ENCODE results near the gene MRGPRG.

MRGPRG gene

DNA sequence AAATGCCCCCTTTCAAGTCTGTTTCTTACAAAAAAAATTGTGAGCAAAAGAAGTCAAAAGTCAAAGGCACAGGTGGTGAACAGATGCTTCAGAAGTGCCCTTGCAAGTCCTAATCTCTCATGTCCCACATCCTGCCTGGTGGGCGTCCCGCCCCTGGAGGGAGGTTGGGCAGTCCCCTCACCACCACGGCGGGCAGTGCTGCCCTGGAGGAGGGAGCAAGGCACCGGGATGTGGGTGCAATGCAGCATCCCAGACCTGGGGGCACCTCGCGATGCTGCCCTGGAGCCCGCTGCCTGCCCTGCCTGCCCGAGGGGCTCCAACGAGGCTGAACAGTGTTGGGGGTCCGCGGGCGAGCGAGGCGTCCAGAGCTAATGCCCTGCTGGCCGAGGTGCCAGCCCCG is 15.9 kb downstream of the MRGPRG start:
- TF ChIP-seq, protein P1, sequence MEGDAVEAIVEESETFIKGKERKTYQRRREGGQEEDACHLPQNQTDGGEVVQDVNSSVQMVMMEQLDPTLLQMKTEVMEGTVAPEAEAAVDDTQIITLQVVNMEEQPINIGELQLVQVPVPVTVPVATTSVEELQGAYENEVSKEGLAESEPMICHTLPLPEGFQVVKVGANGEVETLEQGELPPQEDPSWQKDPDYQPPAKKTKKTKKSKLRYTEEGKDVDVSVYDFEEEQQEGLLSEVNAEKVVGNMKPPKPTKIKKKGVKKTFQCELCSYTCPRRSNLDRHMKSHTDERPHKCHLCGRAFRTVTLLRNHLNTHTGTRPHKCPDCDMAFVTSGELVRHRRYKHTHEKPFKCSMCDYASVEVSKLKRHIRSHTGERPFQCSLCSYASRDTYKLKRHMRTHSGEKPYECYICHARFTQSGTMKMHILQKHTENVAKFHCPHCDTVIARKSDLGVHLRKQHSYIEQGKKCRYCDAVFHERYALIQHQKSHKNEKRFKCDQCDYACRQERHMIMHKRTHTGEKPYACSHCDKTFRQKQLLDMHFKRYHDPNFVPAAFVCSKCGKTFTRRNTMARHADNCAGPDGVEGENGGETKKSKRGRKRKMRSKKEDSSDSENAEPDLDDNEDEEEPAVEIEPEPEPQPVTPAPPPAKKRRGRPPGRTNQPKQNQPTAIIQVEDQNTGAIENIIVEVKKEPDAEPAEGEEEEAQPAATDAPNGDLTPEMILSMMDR (IDR thresholded peaks at IDR 0.05; ENCODE audit: borderline replicate concordance, extremely low read depth, low read length, poor library complexity, severe bottlenecking), result no peak
- no peak for TF ChIP-seq EZH2 (IDR thresholded peaks at IDR 0.05; ENCODE audit: borderline replicate concordance, low read depth, low read length, severe bottlenecking)
- no peaks in the 10 kb centered on the region for H3K36me3 ChIP-seq (ENCODE audit: insufficient read depth, low read length)
- H3K27me3 ChIP-seq (ENCODE audit: insufficient read depth, low read length, poor library complexity), result no peaks in the 10 kb centered on the region
- DNase-seq, result peak; percentile 93
- H3K4me2 ChIP-seq (ENCODE audit: insufficient read depth, low read length), result peak overlapping the region; percentile 27
- no peaks in the 10 kb centered on the region for H3K79me2 ChIP-seq (ENCODE audit: insufficient read depth, low read length)
- H3K4me1 ChIP-seq (ENCODE audit: insufficient read depth, low read length), result peaks cover 33% of the 10 kb centered on the region
- no peaks in the 10 kb centered on the region for H3K9me3 ChIP-seq (ENCODE audit: insufficient read depth, low read length, severe bottlenecking)
- ATAC-seq (ENCODE audit: insufficient read depth, low read depth), result peak; percentile 94
- H2AFZ ChIP-seq (ENCODE audit: low read depth, low read length), result no peak overlapping the region
- no peaks in the 10 kb centered on the region for H4K20me1 ChIP-seq (ENCODE audit: insufficient read depth, low read length)
- H3K9ac ChIP-seq (ENCODE audit: low read depth, low read length), result peak overlapping the region; percentile 38
- no peak overlapping the region for H3K4me3 ChIP-seq (ENCODE audit: low read depth in 1 of 2, low read length in 2 of 2)
- H3K27ac ChIP-seq (ENCODE audit: low read length), result peak overlapping the region; percentile 73

DNA sequence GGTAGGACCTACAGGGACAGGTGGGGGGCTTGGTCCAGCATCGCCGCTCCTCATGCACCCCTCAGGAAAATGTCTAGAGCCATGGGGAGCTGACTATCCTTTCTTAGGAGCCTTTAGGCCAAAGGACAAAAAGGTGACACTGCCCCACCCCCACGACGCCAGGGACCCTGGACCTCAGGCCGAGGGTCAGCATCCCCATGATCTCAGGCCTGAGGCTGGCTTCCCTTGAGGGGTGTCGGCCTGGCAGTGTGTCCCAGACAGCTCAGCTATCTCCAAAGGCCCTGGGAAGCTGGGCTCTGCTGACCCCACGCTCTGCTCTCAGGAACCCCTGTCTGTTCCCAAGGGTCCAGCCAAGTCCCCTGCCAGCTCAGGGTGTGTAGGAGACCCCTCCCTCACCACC is 16.3 kb downstream of the MRGPRG start:
- H3K9ac ChIP-seq (ENCODE audit: low read depth, low read length), result peak overlapping the region; percentile 38
- peaks cover 33% of the 10 kb centered on the region for H3K4me1 ChIP-seq (ENCODE audit: insufficient read depth, low read length)
- peak overlapping the region; percentile 73 for H3K27ac ChIP-seq (ENCODE audit: low read length)
- no peaks in the 10 kb centered on the region for H3K27me3 ChIP-seq (ENCODE audit: insufficient read depth, low read length, poor library complexity)
- H4K20me1 ChIP-seq (ENCODE audit: insufficient read depth, low read length), result no peaks in the 10 kb centered on the region
- ATAC-seq (ENCODE audit: insufficient read depth, low read depth), result peak; percentile 34; the same call in 2 of the 3 replicates
- no peaks in the 10 kb centered on the region for H3K36me3 ChIP-seq (ENCODE audit: insufficient read depth, low read length)
- no peak for DNase-seq
- H3K79me2 ChIP-seq (ENCODE audit: insufficient read depth, low read length), result no peaks in the 10 kb centered on the region
- no peaks in the 10 kb centered on the region for H3K9me3 ChIP-seq (ENCODE audit: insufficient read depth, low read length, severe bottlenecking)
- H2AFZ ChIP-seq (ENCODE audit: low read depth, low read length), result no peak overlapping the region
- no peak for TF ChIP-seq EZH2 (IDR thresholded peaks at IDR 0.05; ENCODE audit: borderline replicate concordance, low read depth, low read length, severe bottlenecking)
- TF ChIP-seq, protein P1 (IDR thresholded peaks at IDR 0.05; ENCODE audit: borderline replicate concordance, extremely low read depth, low read length, poor library complexity, severe bottlenecking), result no peak
- H3K4me2 ChIP-seq (ENCODE audit: insufficient read depth, low read length), result peak overlapping the region; percentile 27
- no peak overlapping the region for H3K4me3 ChIP-seq (ENCODE audit: low read depth in 1 of 2, low read length in 2 of 2)

- Histone ChIP-seq H3K27me3 (ENCODE audit: insufficient read depth, low read length, poor library complexity) (no peaks in the 10 kb centered on the region), H3K4me2 (ENCODE audit: insufficient read depth, low read length) (peak overlapping the region; percentile 27), H3K4me1 (ENCODE audit: insufficient read depth, low read length) (peaks cover 33% of the 10 kb centered on the region), H4K20me1 (ENCODE audit: insufficient read depth, low read length) (no peaks in the 10 kb centered on the region), H3K9me3 (ENCODE audit: insufficient read depth, low read length, severe bottlenecking) (no peaks in the 10 kb centered on the region), H3K36me3 (ENCODE audit: insufficient read depth, low read length) (no peaks in the 10 kb centered on the region), H3K9ac (ENCODE audit: low read depth, low read length) (peak overlapping the region; percentile 38), H2AFZ (ENCODE audit: low read depth, low read length) (no peak overlapping the region), H3K4me3 (ENCODE audit: low read depth in 1 of 2, low read length in 2 of 2) (no peak overlapping the region), H3K79me2 (ENCODE audit: insufficient read depth, low read length) (no peaks in the 10 kb centered on the region), H3K27ac (ENCODE audit: low read length) (peak overlapping the region; percentile 73)
- no peak for DNase-seq
- ATAC-seq (ENCODE audit: insufficient read depth, low read depth), result no peak
- TF ChIP-seq EZH2 (IDR thresholded peaks at IDR 0.05; ENCODE audit: borderline replicate concordance, low read depth, low read length, severe bottlenecking), result no peak
These were observed 16.9 kb downstream of the MRGPRG start for GRCh38 chr11:3201677-3202181.

- DNase-seq (peak; percentile 41), ATAC-seq (ENCODE audit: insufficient read depth, low read depth) (no peak)
- Histone ChIP-seq H3K4me2 (ENCODE audit: insufficient read depth, low read length) (peak overlapping the region; percentile 27; the same call in 1 of the 2 replicates), H4K20me1 (ENCODE audit: insufficient read depth, low read length) (no peaks in the 10 kb centered on the region), H3K27me3 (ENCODE audit: insufficient read depth, low read length, poor library complexity) (no peaks in the 10 kb centered on the region), H3K79me2 (ENCODE audit: insufficient read depth, low read length) (no peaks in the 10 kb centered on the region), H3K4me3 (ENCODE audit: low read depth in 1 of 2, low read length in 2 of 2) (no peak overlapping the region), H3K9me3 (ENCODE audit: insufficient read depth, low read length, severe bottlenecking) (no peaks in the 10 kb centered on the region), H3K9ac (ENCODE audit: low read depth, low read length) (peak overlapping the region; percentile 38), H3K4me1 (ENCODE audit: insufficient read depth, low read length) (peaks cover 33% of the 10 kb centered on the region), H2AFZ (ENCODE audit: low read depth, low read length) (no peak overlapping the region), H3K36me3 (ENCODE audit: insufficient read depth, low read length) (no peaks in the 10 kb centered on the region), H3K27ac (ENCODE audit: low read length) (peak overlapping the region; percentile 73)
- TF ChIP-seq, protein P1 (IDR thresholded peaks at IDR 0.05; ENCODE audit: borderline replicate concordance, extremely low read depth, low read length, poor library complexity, severe bottlenecking), result no peak
These were observed 17.5 kb downstream of the MRGPRG start for GRCh38 chr11:3201112-3201581.
